Epithelial cell of esophagus (primary cell): Measurements from ENCODE around the gene CDKN1A.
"Not testable (repeated sequence)": the region's sequence is repeated elsewhere in the genome, so short reads cannot be mapped to it uniquely, and the experiment has no call there.

Experiments used
- DNase-seq: peaks from one replicate; pipeline ENCODE4 v3.0.0; 2010; ENCODE audit warnings: low read depth
- H3K4me3 ChIP-seq: 2 replicates; pipeline ENCODE4 v1.5.1; 2011; ENCODE audit warnings: mild to moderate bottlenecking, low read length, control low read depth
- TF ChIP-seq, protein P1 (sequence below): IDR thresholded peaks from 2 replicates; pipeline ENCODE4 v1.5.1; 2011; ENCODE audit warnings: low read depth, mild to moderate bottlenecking, low read length, control low read depth, inconsistent platforms; ENCODE audit not compliant: insufficient read depth; ENCODE audit errors: missing control alignments

CDKN1A gene

GRCh38 chr6:36721369-36722140 lies 43.0 kb downstream of the CDKN1A start:
- no peak for DNase-seq
- H3K4me3 ChIP-seq: no peak overlapping the region
- TF ChIP-seq, protein P1, sequence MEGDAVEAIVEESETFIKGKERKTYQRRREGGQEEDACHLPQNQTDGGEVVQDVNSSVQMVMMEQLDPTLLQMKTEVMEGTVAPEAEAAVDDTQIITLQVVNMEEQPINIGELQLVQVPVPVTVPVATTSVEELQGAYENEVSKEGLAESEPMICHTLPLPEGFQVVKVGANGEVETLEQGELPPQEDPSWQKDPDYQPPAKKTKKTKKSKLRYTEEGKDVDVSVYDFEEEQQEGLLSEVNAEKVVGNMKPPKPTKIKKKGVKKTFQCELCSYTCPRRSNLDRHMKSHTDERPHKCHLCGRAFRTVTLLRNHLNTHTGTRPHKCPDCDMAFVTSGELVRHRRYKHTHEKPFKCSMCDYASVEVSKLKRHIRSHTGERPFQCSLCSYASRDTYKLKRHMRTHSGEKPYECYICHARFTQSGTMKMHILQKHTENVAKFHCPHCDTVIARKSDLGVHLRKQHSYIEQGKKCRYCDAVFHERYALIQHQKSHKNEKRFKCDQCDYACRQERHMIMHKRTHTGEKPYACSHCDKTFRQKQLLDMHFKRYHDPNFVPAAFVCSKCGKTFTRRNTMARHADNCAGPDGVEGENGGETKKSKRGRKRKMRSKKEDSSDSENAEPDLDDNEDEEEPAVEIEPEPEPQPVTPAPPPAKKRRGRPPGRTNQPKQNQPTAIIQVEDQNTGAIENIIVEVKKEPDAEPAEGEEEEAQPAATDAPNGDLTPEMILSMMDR: no peak

GRCh38 chr6:36722365-36722764 lies 43.9 kb downstream of the CDKN1A start:
- DNase-seq: no peak
- TF ChIP-seq, protein P1: no peak
- H3K4me3 ChIP-seq: no peak overlapping the region

DNA sequence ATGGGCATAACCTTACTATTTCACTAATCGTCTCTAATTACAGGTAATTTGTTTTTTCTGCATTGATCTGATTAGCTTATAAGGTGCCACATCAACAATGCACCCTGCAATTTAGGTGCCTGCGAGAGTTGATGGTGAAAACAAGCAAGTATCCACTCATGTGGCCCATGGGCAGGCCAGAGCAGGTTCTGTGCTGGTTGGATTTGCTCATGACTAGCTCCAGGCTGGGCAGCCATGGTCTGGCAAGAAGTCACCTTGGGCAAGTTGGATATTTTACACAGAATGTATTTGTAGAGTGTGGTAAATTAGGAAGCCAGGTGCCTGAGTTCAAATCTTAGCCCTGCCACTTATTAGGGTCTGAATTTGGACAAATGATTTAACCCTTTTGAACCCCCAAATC lies 44.4 kb downstream of the CDKN1A start:
- TF ChIP-seq, protein P1: no peak
- DNase-seq: peak; percentile 82

GRCh38 chr6:36723992-36724391 lies 45.5 kb downstream of the CDKN1A start:
- not testable (repeated sequence) for DNase-seq

More for the DNA sequence above, 44.4 kb downstream of the CDKN1A start:
- no peak overlapping the region for H3K4me3 ChIP-seq

GRCh38 chr6:36724514-36725390 lies 46.2 kb downstream of the CDKN1A start:
- TF ChIP-seq, protein P1: peak; percentile 68
- DNase-seq: peak; percentile 84
- no peak overlapping the region for H3K4me3 ChIP-seq

More at GRCh38 chr6:36723992-36724391, 45.5 kb downstream of the CDKN1A start:
- not testable (repeated sequence) for H3K4me3 ChIP-seq

GRCh38 chr6:36725581-36725980 lies 47.1 kb downstream of the CDKN1A start:
- no peak overlapping the region for H3K4me3 ChIP-seq
- no peak for DNase-seq
- TF ChIP-seq, protein P1: no peak

DNA sequence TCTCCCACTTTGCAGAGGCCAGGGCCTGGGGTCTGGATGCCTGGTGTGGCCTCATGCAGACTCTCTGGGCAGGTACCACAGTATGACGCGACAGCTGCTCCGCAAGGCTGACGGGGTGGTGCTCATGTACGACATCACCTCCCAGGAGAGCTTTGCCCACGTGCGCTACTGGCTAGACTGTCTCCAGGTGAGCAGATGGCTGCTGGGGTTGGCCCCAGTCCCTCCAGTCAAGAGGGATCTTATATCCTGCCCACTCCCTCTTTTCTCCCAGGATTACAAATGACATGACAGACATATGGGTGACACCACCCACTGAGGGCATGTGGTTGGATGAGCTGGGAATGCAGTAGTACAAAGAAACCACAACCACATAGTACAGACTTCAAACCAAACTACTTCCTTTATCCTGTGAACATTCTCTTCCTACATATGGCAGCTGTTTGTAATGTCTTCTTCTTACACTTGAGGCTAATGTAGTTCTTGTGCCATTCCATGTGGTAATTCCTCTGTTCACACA lies 49.0 kb downstream of the CDKN1A start:
- TF ChIP-seq, protein P1: no peak
- peak; percentile 53 for DNase-seq
- no peak overlapping the region for H3K4me3 ChIP-seq
